NCI-H1105 treated with DMSO at 0.1 percent for 48 hours (cell line): ENCODE data around the gene MYO7A.
A peak's percentile ranks its signal among the peaks of the same experiment; 100 is the strongest.

ENCODE experiments used
- DNase-seq: peaks from one replicate; lab custom pipeline; 2025; lab: John Stamatoyannopoulos, UW

Gene MYO7A

DNA sequence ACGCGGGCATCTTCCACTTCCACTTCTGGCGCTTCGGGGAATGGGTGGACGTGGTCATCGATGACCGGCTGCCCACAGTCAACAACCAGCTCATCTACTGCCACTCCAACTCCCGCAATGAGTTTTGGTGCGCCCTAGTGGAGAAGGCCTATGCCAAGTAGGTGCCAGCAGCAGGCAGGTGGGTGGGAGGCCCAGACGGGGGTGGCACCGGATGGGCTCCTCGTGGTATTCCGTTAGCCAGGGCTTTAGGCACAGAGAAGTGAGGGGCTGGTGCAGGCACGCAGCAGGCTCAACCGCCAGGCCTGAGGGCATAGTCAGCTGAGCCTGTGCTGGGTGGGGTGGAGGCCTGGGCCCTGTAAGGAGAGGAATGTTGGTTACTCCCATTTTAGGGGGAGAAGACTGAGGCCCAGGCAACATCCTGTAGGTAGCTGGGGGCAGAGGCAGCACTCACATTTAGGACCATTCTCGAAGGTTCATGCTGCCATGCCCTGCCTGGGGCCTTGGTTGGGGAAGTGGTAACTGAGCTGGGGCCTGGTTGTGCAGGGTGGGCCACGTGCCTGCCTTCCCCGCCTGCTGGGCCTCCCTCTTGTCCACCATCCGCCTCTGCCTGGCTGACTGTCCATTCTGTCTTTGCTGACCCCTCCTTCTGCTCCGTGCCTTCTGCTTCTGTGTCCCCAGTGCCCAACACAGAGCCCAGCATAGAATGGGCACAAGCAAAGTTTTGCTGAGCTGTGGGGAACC is 15.2 kb upstream of the MYO7A start:
- no peak for DNase-seq

- peak; percentile 24 for DNase-seq
These were observed 14.5 kb upstream of the MYO7A start for GRCh38 chr11:77113382-77114088.

DNA sequence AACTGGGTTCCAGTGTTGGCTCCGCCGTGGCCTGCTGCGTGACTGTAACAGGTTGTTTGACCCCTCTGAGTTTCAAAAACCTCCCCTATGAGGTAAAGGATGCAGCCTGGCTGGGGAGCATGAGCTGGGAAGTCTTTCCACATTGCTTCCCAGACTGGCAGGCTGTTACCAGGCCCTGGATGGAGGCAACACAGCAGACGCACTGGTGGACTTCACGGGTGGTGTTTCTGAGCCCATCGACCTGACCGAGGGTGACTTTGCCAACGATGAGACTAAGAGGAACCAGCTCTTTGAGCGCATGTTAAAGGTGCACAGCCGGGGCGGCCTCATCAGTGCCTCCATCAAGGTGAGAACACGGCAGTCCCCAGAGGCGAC is 14.0 kb upstream of the MYO7A start:
- no peak for DNase-seq

DNA sequence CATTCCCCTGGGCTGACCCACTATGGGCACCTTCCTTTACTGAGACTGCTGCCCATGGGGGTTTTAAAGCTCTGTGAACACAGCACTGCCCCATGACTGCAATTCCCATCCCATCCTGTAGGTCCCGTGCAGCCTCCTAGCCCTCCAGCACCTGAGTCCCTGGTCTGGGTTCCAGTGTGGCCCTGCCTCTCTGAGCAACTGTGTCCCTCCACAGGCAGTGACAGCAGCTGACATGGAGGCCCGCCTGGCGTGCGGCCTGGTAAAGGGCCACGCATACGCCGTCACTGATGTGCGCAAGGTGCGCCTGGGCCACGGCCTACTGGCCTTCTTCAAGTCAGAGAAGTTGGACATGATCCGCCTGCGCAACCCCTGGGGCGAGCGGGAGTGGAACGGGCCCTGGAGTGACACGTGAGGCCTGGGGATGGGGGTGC is 12.8 kb upstream of the MYO7A start:
- DNase-seq = no peak

DNA sequence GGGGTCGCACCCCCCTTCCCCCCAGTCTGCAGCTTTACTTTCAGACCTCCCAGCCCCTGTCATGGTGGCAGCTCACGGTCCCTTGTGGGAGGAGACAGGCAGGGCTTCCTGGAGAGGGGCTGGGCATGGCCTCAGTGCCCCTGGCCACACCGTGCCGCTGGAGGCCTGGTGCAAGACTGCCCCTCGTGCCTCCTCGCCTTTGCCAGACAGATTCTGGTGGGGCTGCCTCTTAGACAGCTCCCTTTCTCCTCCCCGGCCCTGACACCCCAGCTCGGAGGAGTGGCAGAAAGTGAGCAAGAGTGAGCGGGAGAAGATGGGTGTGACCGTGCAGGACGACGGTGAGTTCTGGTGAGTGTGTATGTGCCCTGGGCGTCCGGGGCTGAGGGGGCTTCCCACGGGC is 12.1 kb upstream of the MYO7A start:
- DNase-seq = no peak

- no peak for DNase-seq
These were observed 10.6 kb upstream of the MYO7A start for GRCh38 chr11:77117492-77117891.

DNA sequence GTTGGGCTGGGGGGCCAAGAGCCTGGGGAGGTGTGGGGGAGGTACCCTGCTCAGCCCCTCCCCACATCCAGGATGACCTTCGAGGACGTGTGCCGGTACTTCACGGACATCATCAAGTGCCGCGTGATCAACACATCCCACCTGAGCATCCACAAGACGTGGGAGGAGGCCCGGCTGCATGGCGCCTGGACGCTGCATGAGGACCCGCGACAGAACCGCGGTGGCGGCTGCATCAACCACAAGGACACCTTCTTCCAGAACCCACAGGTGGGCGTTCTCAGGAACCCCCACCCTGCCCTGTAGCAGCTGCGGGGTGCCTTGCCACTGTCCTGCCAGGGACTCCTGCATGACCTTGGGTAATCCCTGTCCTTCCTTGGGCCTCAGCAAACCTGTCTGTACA is 10.0 kb upstream of the MYO7A start:
- DNase-seq = no peak

DNA sequence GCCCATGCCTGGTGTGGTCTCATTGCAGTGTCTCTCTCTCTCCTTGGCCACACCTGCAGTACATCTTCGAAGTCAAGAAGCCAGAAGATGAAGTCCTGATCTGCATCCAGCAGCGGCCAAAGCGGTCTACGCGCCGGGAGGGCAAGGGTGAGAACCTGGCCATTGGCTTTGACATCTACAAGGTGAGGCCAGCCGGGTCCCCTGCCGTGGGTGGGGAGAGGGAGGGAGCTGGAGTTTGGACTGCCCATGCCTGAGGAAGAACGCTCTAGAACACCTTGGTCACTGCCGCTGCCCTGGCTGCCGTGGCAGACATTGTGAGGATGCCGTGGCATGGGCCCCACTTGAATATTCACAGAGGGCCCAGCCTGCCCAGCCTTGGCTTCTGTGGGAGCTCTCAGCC is 9.1 kb upstream of the MYO7A start:
- DNase-seq = no peak

DNA sequence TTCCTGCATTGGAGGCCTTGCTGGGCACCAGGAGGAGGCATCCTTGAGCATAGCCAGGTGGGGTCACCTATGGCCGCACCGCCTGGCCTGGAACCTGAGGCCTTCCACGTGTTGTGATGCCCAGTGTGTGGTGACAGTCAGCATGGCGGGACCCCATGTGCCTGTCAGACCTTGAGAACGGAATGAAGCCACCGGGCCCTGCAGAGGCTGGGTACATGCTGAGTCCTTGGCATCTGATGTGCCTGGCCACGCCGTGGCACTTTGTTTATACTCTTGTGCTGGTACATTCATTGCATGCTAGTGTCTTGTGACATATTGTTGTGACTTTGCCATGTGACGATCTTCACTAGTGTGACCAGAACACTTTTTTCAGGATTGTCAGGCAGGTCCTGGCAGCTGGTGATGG is 8.5 kb upstream of the MYO7A start:
- DNase-seq = no peak

GRCh38 chr11:77120571-77120970 is 7.5 kb upstream of the MYO7A start:
- no peak for DNase-seq

DNA sequence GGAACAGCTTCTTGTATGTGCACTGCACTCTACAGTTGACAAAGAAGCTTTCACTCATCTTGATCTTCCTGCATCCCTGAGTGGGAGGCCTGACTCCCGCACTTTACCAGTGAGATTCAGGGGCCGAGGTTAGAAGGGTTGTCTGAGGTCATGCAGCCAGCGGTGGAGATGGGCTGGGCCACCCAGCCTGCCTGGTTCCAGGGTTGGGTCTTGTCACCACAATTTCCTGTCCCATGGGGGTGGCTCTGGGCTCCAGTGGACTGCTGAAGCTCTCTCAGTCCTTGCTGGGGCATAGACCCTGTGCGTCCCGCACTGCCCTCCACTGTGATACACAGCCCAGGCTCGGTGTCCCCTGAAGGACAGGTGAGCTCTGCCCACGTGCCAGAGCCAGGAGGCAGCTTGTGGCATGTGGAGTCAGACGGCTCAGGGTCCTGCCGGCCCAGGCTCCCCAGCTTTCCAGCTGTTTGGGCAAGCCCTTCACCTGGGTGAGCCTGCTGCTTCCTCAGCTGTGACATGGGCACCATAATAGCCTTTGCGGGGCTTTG is 6.9 kb upstream of the MYO7A start:
- DNase-seq = no peak

GRCh38 chr11:77121876-77122575 is 6.0 kb upstream of the MYO7A start:
- DNase-seq = no peak

- DNase-seq = no peak
These were observed 5.4 kb upstream of the MYO7A start for GRCh38 chr11:77122576-77123212.

DNA sequence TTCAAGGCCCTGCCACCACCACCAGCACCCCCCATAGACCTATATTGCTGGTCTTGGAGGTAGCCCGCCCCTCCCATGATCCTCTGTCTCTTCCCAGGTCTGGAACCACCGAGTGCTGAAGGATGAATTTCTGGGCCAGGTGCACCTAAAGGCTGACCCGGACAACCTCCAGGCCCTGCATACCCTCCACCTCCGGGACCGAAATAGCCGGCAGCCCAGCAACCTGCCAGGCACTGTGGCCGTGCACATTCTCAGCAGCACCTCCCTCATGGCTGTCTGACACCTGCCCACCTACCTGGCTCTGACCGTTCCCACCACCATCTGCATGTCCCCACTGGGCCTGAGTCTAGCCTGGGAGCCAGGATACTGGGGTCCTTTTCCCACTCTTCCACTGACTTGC is 4.5 kb upstream of the MYO7A start:
- DNase-seq = no peak

DNA sequence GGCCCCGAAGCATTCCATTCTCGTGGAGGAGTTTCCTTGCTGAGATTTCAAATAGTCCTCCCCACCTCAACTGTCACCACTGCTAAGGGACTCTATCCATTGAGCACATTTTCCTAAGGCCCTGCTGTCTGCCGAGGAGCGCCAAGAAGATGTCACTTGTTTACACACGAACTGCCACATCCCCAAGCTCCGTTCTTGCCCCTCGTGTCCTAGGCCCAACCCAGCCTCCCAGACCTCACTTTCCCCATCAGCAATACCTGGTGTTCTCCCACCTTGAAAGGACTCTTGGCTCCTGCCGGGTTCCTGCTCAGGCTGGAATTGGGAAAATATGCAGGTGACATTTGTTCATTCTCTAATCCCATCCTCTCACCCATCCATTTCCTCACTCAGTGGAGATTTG is 4.0 kb upstream of the MYO7A start:
- DNase-seq = no peak

DNA sequence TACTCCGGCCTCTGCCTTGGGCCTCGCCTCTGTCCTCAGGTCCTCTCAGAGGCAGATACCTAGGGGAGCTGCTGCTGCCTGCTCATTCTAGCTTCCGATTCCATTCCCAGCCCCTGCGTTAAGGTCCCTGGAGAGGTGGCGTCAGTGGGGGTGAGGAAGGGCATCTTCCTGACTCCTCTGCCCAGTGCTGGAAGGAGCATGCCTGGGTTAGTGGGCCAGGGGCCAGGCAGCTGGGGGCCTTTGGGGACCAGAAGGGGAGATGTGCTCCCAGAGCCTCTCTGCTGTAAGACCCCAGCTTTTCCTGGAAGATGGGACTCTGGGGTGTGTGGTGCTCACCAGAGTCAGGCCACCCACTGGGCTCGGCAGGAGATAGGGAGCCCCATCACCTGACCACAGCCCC is 3.6 kb upstream of the MYO7A start:
- no peak for DNase-seq

GRCh38 chr11:77125191-77125590 is 2.9 kb upstream of the MYO7A start:
- no peak for DNase-seq

- no peak for DNase-seq
These were observed 2.4 kb upstream of the MYO7A start for GRCh38 chr11:77125695-77126094.

GRCh38 chr11:77126156-77126775 is 1.8 kb upstream of the MYO7A start:
- DNase-seq = no peak

DNA sequence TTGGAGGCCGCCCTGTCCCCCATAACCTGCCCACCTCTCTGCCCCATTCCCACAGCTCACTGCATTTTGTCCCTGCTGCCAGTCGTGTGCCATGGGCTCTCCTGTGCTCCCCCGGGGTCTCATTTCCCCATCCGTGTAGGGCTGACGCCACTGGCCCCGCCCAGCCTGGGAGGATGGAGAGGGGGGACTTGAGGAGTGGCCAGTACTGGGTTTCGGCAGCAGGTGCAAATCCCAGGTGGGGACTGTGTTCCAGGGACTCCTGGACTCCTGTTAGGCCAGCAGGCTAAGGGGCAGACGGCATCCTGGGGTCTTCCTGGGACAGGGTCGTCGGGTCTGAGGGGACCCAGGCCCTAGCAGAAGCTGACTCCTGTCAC is 1.2 kb upstream of the MYO7A start:
- peak; percentile 32 for DNase-seq

- DNase-seq = peak; percentile 47
These were observed 673 bp upstream of the MYO7A start for GRCh38 chr11:77127235-77127911.
